ENCODE data around the gene EPAS1.

The EPAS1 gene

GRCh38 chr2:46383784-46384456, 86.7 kb downstream of the EPAS1 start:
- TF ChIP-seq CTCF (IDR thresholded peaks at IDR 0.05; ENCODE audit: control insufficient read depth, extremely low read depth, insufficient read depth) = no peak
- no peak overlapping the region for H3K4me3 ChIP-seq (ENCODE audit: low read depth, low read length)
- no peak for DNase-seq (ENCODE audit: low read depth)

GRCh38 chr2:46384457-46384815, 87.2 kb downstream of the EPAS1 start:
- no peak overlapping the region for H3K4me3 ChIP-seq (ENCODE audit: low read depth, low read length)
- no peak for TF ChIP-seq CTCF (IDR thresholded peaks at IDR 0.05; ENCODE audit: control insufficient read depth, extremely low read depth, insufficient read depth)
- DNase-seq (ENCODE audit: low read depth) = no peak

GRCh38 chr2:46385786-46386577, 88.8 kb downstream of the EPAS1 start:
- H3K4me3 ChIP-seq (ENCODE audit: low read depth, low read length) = no peak overlapping the region
- DNase-seq (ENCODE audit: low read depth) = no peak
- TF ChIP-seq CTCF (IDR thresholded peaks at IDR 0.05; ENCODE audit: control insufficient read depth, extremely low read depth, insufficient read depth) = no peak

GRCh38 chr2:46386763-46387162, 89.6 kb downstream of the EPAS1 start:
- H3K4me3 ChIP-seq (ENCODE audit: low read depth, low read length) = no peak overlapping the region
- no peak for DNase-seq (ENCODE audit: low read depth)
- TF ChIP-seq CTCF (IDR thresholded peaks at IDR 0.05; ENCODE audit: control insufficient read depth, extremely low read depth, insufficient read depth) = no peak

- H3K4me3 ChIP-seq (ENCODE audit: low read depth, low read length) = no peak overlapping the region
- no peak for TF ChIP-seq CTCF (IDR thresholded peaks at IDR 0.05; ENCODE audit: control insufficient read depth, extremely low read depth, insufficient read depth)
- DNase-seq (ENCODE audit: low read depth) = no peak
Measured at GRCh38 chr2:46387292-46387691, 90.1 kb downstream of the EPAS1 start.

- no peak overlapping the region for H3K4me3 ChIP-seq (ENCODE audit: low read depth, low read length)
- no peak for TF ChIP-seq CTCF (IDR thresholded peaks at IDR 0.05; ENCODE audit: control insufficient read depth, extremely low read depth, insufficient read depth)
- DNase-seq (ENCODE audit: low read depth) = no peak
Measured at GRCh38 chr2:46387886-46388515, 90.8 kb downstream of the EPAS1 start.
